LNCaP clone FGC (cell line): ENCODE results near the gene DOCK3.
"Not testable (repeated sequence)": the region's sequence is repeated elsewhere in the genome, so short reads cannot be mapped to it uniquely, and the experiment has no call there.

Experiments
- DNase-seq: peaks from one replicate; pipeline ENCODE4 v3.0.0-alpha.2; 2011; ENCODE audit warnings: low read depth
- H3K4me3 ChIP-seq: 2 replicates; pipeline ENCODE4 v1.5.1; 2011; ENCODE audit warnings: mild to moderate bottlenecking, low read depth, low read length, control low read depth
- TF ChIP-seq, protein P1 (sequence below): IDR thresholded peaks from 2 replicates; pipeline ENCODE4 v1.5.1; 2012; ENCODE audit warnings: mild to moderate bottlenecking; ENCODE audit not compliant: control insufficient read depth, insufficient read depth; ENCODE audit errors: extremely low read depth

Gene DOCK3

DNA sequence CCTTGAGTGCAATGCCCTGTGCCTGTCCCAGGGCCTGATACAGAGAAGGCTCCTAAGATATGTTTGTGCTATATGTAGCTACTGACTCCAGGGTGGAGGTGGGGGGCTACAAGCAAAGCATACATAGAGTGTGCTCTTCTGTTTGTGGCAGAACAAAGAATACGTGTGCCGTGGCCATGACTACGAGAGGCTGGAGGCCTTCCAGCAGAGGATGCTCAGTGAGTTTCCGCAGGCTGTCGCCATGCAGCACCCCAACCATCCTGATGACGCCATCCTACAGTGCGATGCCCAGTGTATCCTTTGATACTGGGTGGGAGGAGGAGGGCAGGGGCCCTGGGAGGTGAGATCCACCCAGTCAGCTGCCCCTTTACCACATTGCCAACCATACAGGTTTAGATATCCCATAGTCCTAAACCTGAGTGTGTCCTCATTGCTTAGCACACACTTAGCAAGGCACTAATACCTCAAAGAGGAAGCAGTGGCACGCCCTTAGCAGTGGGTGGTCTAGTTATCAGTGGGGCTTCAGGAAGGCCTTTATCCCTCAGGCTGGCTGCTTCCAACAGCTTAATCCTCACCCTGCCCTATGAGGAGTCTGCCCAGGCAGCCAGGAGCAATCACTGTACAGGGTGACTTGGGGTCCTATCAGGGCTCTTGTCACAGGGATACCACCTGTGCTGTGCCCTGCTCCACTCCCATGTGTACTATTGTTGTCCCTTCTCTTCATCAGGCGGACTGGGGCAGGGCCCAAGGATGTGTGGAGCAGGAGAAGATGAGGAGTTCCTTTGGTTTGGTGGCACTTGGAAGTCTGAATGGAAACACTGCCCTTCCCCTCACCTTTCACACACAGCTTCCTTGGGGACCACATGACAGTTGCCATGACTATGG is 680.2 kb downstream of the DOCK3 start:
- no peak overlapping the region for H3K4me3 ChIP-seq
- no peak for DNase-seq
- TF ChIP-seq, protein P1, sequence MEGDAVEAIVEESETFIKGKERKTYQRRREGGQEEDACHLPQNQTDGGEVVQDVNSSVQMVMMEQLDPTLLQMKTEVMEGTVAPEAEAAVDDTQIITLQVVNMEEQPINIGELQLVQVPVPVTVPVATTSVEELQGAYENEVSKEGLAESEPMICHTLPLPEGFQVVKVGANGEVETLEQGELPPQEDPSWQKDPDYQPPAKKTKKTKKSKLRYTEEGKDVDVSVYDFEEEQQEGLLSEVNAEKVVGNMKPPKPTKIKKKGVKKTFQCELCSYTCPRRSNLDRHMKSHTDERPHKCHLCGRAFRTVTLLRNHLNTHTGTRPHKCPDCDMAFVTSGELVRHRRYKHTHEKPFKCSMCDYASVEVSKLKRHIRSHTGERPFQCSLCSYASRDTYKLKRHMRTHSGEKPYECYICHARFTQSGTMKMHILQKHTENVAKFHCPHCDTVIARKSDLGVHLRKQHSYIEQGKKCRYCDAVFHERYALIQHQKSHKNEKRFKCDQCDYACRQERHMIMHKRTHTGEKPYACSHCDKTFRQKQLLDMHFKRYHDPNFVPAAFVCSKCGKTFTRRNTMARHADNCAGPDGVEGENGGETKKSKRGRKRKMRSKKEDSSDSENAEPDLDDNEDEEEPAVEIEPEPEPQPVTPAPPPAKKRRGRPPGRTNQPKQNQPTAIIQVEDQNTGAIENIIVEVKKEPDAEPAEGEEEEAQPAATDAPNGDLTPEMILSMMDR, result no peak

DNA sequence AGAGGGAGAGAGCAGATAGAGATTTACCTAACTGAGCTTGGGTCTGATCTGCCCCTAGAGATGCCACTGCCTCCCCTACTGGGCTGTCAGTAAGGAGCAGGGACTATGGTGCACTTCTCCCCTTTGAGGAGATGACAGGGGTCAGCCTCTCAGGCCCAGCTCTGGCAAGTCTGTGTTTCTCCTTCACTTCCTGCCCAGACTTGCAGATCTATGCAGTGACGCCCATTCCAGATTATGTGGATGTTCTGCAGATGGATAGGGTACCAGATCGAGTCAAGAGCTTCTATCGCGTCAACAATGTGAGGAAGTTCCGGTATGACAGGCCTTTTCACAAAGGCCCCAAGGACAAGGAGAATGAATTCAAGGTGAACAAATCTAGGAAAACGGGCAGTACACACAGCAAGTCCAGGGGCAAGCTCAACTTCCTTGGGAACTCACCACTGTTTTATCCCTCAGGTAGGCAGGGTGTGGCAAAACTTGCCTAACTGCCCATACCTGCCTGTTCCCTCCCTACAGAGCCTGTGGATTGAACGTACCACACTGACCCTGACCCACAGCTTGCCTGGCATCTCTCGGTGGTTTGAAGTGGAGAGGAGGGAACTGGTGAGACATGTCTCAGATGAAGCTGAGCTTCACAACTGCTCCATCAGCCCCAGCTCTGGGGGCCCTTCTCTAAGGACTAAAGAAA is 681.3 kb downstream of the DOCK3 start:
- TF ChIP-seq, protein P1, result no peak
- no peak overlapping the region for H3K4me3 ChIP-seq
- peak; percentile 28 for DNase-seq

DNA sequence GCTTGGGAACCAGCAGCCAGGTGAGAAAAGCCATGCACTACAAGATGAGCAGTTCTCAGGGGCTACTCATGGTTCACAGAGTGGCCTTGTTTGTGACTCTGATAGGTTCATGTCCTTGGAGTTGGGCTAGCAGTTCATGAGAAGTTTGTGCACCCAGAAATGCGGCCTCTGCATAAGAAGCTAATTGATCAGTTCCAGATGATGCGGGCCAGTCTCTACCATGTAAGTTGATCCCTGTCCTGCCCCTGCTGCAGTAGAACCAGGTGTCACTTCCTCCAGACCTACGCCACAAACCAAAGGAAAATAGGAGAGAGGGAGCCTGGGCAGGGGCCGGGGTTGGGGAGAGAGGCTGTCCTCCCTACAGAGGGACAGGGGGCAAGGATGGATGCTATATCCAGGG is 683.1 kb downstream of the DOCK3 start:
- H3K4me3 ChIP-seq, result no peak overlapping the region
- TF ChIP-seq, protein P1, result no peak
- DNase-seq, result no peak

DNA sequence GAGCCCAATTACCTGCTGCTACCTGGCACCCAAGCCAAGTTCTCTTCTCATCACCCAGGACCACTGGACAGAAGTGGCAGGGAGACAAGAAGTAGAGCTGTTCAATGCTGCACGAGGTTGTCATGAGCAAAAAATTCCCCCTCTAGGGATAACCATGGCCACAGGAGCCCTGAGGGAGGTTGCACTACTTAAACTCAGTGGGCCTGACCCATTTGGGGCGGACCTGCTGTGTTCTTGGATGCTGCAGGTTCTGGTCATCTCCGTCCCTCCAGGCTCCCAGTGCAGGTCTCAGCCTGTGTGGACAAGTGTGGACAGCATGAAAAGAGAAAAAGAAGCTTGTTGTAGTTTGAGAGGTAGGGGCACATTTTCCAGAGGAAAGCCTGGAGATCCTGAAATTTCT is 684.3 kb downstream of the DOCK3 start:
- TF ChIP-seq, protein P1, result no peak

DNA sequence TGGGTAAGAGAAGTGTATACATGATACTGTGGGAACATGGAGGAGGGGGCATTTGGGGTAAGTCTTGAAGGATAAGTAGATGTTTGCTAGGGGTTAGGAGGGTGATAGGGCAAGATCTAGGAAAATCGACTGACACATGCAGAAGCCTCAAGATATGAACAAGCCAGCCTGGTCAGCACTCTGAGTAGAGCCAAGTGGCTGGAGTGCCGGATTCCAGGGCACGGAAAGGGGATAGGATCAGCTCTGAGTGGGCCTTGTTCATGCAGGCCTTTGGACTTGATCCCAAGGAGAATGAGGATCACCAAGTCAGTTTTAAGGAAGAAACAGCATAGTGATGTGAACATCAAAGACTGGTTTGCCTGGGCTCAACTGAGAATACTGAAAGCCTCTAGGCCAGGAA is 686.1 kb downstream of the DOCK3 start:
- no peak overlapping the region for H3K4me3 ChIP-seq
- TF ChIP-seq, protein P1, result no peak
- no peak for DNase-seq

More for the DNA sequence above, 684.3 kb downstream of the DOCK3 start:
- H3K4me3 ChIP-seq, result no peak overlapping the region
- DNase-seq, result no peak

DNA sequence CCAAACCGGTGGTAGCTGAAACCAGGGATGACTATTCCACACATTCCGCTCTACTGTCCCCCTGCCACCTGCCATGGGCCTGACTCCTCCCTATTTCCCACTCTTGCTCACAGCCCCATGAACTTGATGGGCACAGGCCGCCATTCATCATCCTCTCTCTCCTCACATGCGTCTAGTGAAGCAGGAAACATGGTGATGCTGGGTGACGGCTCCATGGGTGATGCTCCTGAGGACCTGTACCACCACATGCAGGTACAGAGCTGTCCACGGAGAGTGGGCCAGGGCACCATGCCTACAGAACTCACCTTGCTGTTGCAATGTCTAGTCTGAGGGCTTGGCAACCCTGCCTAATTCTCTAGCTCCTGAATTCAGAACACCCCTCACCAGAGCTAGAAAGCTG is 687.0 kb downstream of the DOCK3 start:
- TF ChIP-seq, protein P1, result no peak
- no peak for DNase-seq
- H3K4me3 ChIP-seq, result no peak overlapping the region

DNA sequence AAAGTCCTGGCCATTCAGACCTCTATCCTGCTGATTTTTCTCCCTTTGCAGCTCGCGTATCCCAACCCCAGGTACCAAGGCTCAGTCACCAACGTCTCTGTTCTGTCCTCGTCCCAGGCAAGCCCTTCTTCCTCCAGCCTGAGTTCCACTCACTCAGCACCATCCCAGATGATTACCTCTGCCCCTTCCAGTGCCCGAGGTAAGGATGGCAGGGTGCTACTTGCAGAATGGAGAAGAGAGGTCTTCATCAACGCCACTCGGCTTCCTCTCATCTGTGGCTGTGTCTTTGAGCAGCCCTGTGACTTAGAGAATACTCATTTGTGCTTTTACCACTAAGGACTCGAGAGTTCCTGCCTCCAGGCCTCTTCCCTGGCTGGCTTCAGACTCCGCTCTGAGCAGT is 687.7 kb downstream of the DOCK3 start:
- no peak overlapping the region for H3K4me3 ChIP-seq
- TF ChIP-seq, protein P1, result no peak
- DNase-seq, result no peak

DNA sequence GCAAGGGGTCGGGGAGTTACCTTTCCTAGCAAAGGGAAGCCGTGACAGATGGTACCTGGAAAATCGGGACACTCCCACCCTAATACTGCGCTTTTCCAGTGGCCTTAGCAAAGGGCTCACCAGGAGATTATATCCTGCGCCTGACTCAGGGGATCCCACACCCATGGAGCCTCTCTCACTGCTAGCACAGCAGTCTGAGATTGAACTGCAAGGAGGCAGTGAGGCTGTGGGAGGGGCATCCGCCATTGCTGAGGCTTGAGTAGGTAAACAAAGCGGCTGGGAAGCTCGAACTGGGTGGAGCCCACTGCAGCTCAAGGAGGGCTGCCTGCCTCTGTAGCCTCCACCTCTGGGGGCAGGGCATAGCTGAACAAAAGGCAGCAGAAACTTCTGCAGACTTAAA is 693.5 kb downstream of the DOCK3 start:
- DNase-seq, H3K4me3 ChIP-seq: not testable (repeated sequence)
